Measurements from ENCODE around the gene TLL1.

DNA sequence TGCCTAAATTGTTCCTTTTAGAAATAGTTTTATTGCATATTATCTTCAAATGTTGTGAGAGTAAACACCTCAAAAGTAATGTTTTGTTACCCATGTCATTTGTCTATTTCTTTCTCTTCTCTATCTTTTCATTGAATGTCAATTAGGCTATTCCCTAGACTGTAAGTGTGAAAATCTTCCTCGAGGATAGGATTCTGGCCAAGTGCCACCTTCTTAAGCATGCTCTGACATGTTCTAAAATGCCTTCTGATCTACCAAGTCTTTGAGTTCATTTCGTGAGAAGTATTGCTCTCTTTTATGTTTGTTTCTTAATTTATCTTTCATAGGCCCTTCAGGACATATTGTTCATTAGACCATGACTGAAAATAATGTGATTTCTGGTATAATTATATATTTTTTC is 44.1 kb upstream of the TLL1 start:
- TF ChIP-seq POLR2A (IDR thresholded peaks at IDR 0.05) = no peak
- no peak for TF ChIP-seq POLR2AphosphoS5 (IDR thresholded peaks at IDR 0.05)
- TF ChIP-seq, protein P1, sequence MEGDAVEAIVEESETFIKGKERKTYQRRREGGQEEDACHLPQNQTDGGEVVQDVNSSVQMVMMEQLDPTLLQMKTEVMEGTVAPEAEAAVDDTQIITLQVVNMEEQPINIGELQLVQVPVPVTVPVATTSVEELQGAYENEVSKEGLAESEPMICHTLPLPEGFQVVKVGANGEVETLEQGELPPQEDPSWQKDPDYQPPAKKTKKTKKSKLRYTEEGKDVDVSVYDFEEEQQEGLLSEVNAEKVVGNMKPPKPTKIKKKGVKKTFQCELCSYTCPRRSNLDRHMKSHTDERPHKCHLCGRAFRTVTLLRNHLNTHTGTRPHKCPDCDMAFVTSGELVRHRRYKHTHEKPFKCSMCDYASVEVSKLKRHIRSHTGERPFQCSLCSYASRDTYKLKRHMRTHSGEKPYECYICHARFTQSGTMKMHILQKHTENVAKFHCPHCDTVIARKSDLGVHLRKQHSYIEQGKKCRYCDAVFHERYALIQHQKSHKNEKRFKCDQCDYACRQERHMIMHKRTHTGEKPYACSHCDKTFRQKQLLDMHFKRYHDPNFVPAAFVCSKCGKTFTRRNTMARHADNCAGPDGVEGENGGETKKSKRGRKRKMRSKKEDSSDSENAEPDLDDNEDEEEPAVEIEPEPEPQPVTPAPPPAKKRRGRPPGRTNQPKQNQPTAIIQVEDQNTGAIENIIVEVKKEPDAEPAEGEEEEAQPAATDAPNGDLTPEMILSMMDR (IDR thresholded peaks at IDR 0.05 in 8 of 11, conservative IDR thresholded peaks at IDR 0.05 in 3 of 11) = no peak

Data from spleen (tissue), 7 donors.